H1 (cell line): Measurements from ENCODE around the gene FKRP. TPM values are rescaled to one million over a fixed set of nuclear protein-coding genes. Genes with fewer than 3 reads are reported as not detected.
"Not testable (repeated sequence)": the region's sequence is repeated elsewhere in the genome, so short reads cannot be mapped to it uniquely, and the experiment has no call there.

Experiments
- CTCF ChIA-PET: fragments of 300-600 bp; sonication (Branson Sonifier 250); formaldehyde crosslinking; loops from one replicate; lab custom pipeline; 2021; ENCODE audit not compliant: partially characterized antibody; lab: Charles Lee
- POLR2A ChIA-PET: fragments of 300-600 bp; sonication (Branson Sonifier 250); formaldehyde crosslinking; loops from one replicate; lab custom pipeline; 2021; ENCODE audit warnings: inconsistent platforms; ENCODE audit not compliant: partially characterized antibody; lab: Charles Lee
- DNase-seq, 2 experiments: peaks; one replicate each; pipeline versions ENCODE4 v3.0.0 to v3.0.0-alpha.2; 2010 to 2022; ENCODE audit warnings: low spot score in 2 of 2, low read depth in 1 of 2, mixed read lengths in 1 of 2
- FAIRE-seq: peaks from 2 replicates; lab custom pipeline; 2011; peaks lifted over from hg19 to GRCh38; lab: Jason Lieb, UNC
- H2AFZ ChIP-seq: 2 replicates; pipeline ENCODE4 v1.8.1; 2012; ENCODE audit warnings: low read length, inconsistent platforms
- H2AK5ac ChIP-seq: 2 replicates; pipeline ENCODE4 v1.6.1; 2013; ENCODE audit warnings: low read depth, low read length
- H2BK120ac ChIP-seq: replicated peaks from 2 replicates; pipeline ENCODE3; 2013; ENCODE audit warnings: low read depth, low read length, inconsistent platforms
- H2BK12ac ChIP-seq: 2 replicates; pipeline ENCODE4 v1.6.1; 2013; ENCODE audit warnings: low read depth, low read length
- H2BK15ac ChIP-seq: 2 replicates; pipeline ENCODE4 v1.6.1; 2013; ENCODE audit warnings: low read length
- H2BK20ac ChIP-seq: 2 replicates; pipeline ENCODE4 v1.6.1; 2013; ENCODE audit warnings: low read length
- H2BK5ac ChIP-seq: 2 replicates; pipeline ENCODE4 v1.6.1; 2013; ENCODE audit warnings: low read depth, low read length
- H3K14ac ChIP-seq: 2 replicates; pipeline ENCODE4 v1.6.1; 2013; ENCODE audit warnings: inconsistent platforms; ENCODE audit not compliant: insufficient read length
- H3K18ac ChIP-seq: 2 replicates; pipeline ENCODE4 v1.6.1; 2013; ENCODE audit warnings: low read length; ENCODE audit errors: extremely low read depth
- H3K23ac ChIP-seq: 2 replicates; pipeline ENCODE4 v1.6.1; 2013; ENCODE audit warnings: inconsistent platforms; ENCODE audit not compliant: insufficient read length
- H3K23me2 ChIP-seq: 2 replicates; pipeline ENCODE4 v1.6.1; 2013; ENCODE audit warnings: low read depth, low read length
- H3K27ac ChIP-seq: 2 replicates; pipeline ENCODE4 v1.6.1; 2011; ENCODE audit warnings: low read depth, low read length, inconsistent platforms
- H3K27me3 ChIP-seq, 4 experiments: replicated peaks in 1 of 4; 1 replicate in 1 of 4; 2 replicates in 3 of 4; pipeline versions ENCODE4 v1.6.1 to v1.8.1; 2011 to 2013; ENCODE audit warnings: low read length in 3 of 4, mild to moderate bottlenecking in 3 of 4, inconsistent platforms in 2 of 4, mixed read lengths in 2 of 4, moderate library complexity in 1 of 4; ENCODE audit not compliant: control insufficient read depth in 3 of 4, insufficient read depth in 3 of 4; ENCODE audit errors: extremely low read depth in 1 of 4
- H3K36me3 ChIP-seq, 4 experiments: 2 replicates each; pipeline versions ENCODE4 v1.6.1 to v1.8.1; 2011 to 2013; ENCODE audit warnings: mild to moderate bottlenecking in 4 of 4, low read length in 3 of 4, moderate library complexity in 2 of 4, control low read depth in 1 of 4, inconsistent platforms in 1 of 4; ENCODE audit not compliant: insufficient read depth in 4 of 4, control insufficient read depth in 2 of 4
- H3K4ac ChIP-seq: replicated peaks from 2 replicates; pipeline ENCODE3; 2013; ENCODE audit warnings: low read length, low read depth, mixed read lengths, inconsistent platforms; ENCODE audit not compliant: insufficient read length
- H3K4me1 ChIP-seq, 4 experiments: replicated peaks in 1 of 4; 1 replicate in 1 of 4; 2 replicates in 3 of 4; pipeline versions ENCODE4 v1.6.1 to v1.8.1; 2011 to 2013; ENCODE audit warnings: low read length in 3 of 4, inconsistent platforms in 2 of 4, mixed read lengths in 1 of 4; ENCODE audit not compliant: insufficient read depth in 4 of 4, control insufficient read depth in 3 of 4
- H3K4me2 ChIP-seq, 2 experiments: 2 replicates each; pipeline versions ENCODE4 v1.6.1 to v1.8.1; 2011 to 2013; ENCODE audit warnings: low read depth in 2 of 2, low read length in 2 of 2, control low read depth in 1 of 2, inconsistent platforms in 1 of 2, mild to moderate bottlenecking in 1 of 2; ENCODE audit not compliant: insufficient read depth in 1 of 2
- H3K4me3 ChIP-seq, 4 experiments: fragments of 200-600, 300-600 bp in 1 of 4; sonication (generic), shearing (Covaris generic), sonication (Bioruptor Twin) in 1 of 4; 2 replicates each; pipeline versions ENCODE4 v1.5.1 to v1.8.1; 2011 to 2016; ENCODE audit warnings: low read length in 4 of 4, low read depth in 3 of 4, control low read depth in 2 of 4, inconsistent platforms in 2 of 4, mild to moderate bottlenecking in 2 of 4, mixed read lengths in 1 of 4, moderate library complexity in 1 of 4; ENCODE audit not compliant: insufficient read depth in 2 of 4; ENCODE audit errors: extremely low read depth in 1 of 4
- H3K56ac ChIP-seq: replicated peaks from 2 replicates; pipeline ENCODE3; 2013; ENCODE audit warnings: low read depth, mild to moderate bottlenecking, mixed read lengths, low read length, inconsistent platforms; ENCODE audit not compliant: insufficient read length
- H3K79me1 ChIP-seq: 2 replicates; pipeline ENCODE4 v1.6.1; 2013; ENCODE audit warnings: low read depth, low read length, control low read depth
- H3K79me2 ChIP-seq, 2 experiments: 2 replicates each; pipeline versions ENCODE4 v1.6.1 to v1.8.1; 2012 to 2013; ENCODE audit warnings: low read length in 2 of 2, mild to moderate bottlenecking in 2 of 2, inconsistent platforms in 1 of 2; ENCODE audit not compliant: insufficient read depth in 2 of 2, control insufficient read depth in 1 of 2
- H3K9ac ChIP-seq, 4 experiments: replicated peaks in 1 of 4; 1 replicate in 1 of 4; 2 replicates in 3 of 4; pipeline versions ENCODE4 v1.6.1 to v1.8.1; 2011 to 2013; ENCODE audit warnings: low read depth in 3 of 4, low read length in 3 of 4, control low read depth in 2 of 4, mild to moderate bottlenecking in 2 of 4, moderate library complexity in 2 of 4, inconsistent platforms in 1 of 4; ENCODE audit errors: extremely low read depth in 1 of 4
- H3K9me3 ChIP-seq, 2 experiments: 2 replicates each; pipeline versions ENCODE4 v1.6.1 to v1.8.1; 2012 to 2013; ENCODE audit warnings: mild to moderate bottlenecking in 2 of 2, moderate library complexity in 2 of 2, control low read depth in 1 of 2, inconsistent platforms in 1 of 2, low read depth in 1 of 2, low read length in 1 of 2, mixed read lengths in 1 of 2; ENCODE audit not compliant: insufficient read depth in 2 of 2
- H4K20me1 ChIP-seq, 2 experiments: replicated peaks in 1 of 2; 2 replicates each; pipeline versions ENCODE3 to v1.8.1; 2011 to 2013; ENCODE audit warnings: inconsistent platforms in 2 of 2, low read length in 2 of 2, mild to moderate bottlenecking in 1 of 2; ENCODE audit not compliant: insufficient read depth in 2 of 2, control insufficient read depth in 1 of 2
- H4K5ac ChIP-seq: 2 replicates; pipeline ENCODE4 v1.6.1; 2013; ENCODE audit warnings: low read length, low read depth, mixed read lengths, inconsistent platforms; ENCODE audit not compliant: insufficient read length
- H4K8ac ChIP-seq: 2 replicates; pipeline ENCODE4 v1.8.0; 2013; ENCODE audit warnings: mild to moderate bottlenecking, moderate library complexity, low read length, inconsistent platforms; ENCODE audit not compliant: insufficient read depth; ENCODE audit errors: extremely low read depth
- H4K91ac ChIP-seq: replicated peaks from 2 replicates; pipeline ENCODE3; 2013; ENCODE audit warnings: low read length, mixed read lengths, inconsistent platforms; ENCODE audit not compliant: insufficient read length
- PHF8 ChIP-seq: fragments of 200-600 bp; sonication (generic); conservative IDR thresholded peaks from 2 replicates; pipeline ENCODE4 v1.7.1; 2012; ENCODE audit warnings: low read depth, mild to moderate bottlenecking, inconsistent platforms, low read length, moderate library complexity
- WGBS, 2 experiments: shearing (Covaris generic) in 1 of 2; methylation state at CpG; one replicate each; pipeline versions ENCODE4 v1.1.6 to v1.1.7; 2013 to 2015; ENCODE audit warnings: low lambda C conversion rate in 2 of 2, mixed read lengths in 2 of 2, inconsistent platforms in 1 of 2, low coverage in 1 of 2, missing lambda C conversion rate in 1 of 2; ENCODE audit not compliant: insufficient replicate concordance in 2 of 2, insufficient coverage in 1 of 2, insufficient read length in 1 of 2; ENCODE audit errors: extremely low coverage in 1 of 2, missing lambda C conversion rate in 1 of 2; 5-methylcytosine and 5-hydroxymethylcytosine counted together
- polyA plus RNA-seq, 7 experiments: library from polyadenylated mRNA; depleted of rRNA in 3 of 7; stranded (reverse) in 5 of 7; unstranded in 2 of 7; fragments of >200 nt in 5 of 7; fragments of 200-250 nt in 2 of 7; gene quantifications; 1 replicate in 5 of 7; 2 replicates in 1 of 7; 4 replicates in 1 of 7; pipeline versions ENCODE4 v1.2.1 to v1.2.3, GENCODE V29; 2011 to 2013; ENCODE audit warnings: missing spikeins in 2 of 7, mixed read lengths in 2 of 7
- total RNA-seq: library from RNA; stranded (reverse); fragmentation: NEBNext Ultra II Directional; extraction: Animal tissue kit (Norgen Biotek cat#: 25700); gene quantifications from 2 replicates; pipeline ENCODE4 v1.2.1, GENCODE V29; 2021

Gene FKRP
- total and polyA plus RNA-seq, 2 of the 8 experiments (the other 6 are each of a cell fraction or from before 2014, with no cell fraction given), result 17.1 to 24.4 TPM

GRCh38 chr19:46803555-46803954 is 57.7 kb downstream of the FKRP start (continued):
- no peak for TF ChIP-seq PHF8

DNA sequence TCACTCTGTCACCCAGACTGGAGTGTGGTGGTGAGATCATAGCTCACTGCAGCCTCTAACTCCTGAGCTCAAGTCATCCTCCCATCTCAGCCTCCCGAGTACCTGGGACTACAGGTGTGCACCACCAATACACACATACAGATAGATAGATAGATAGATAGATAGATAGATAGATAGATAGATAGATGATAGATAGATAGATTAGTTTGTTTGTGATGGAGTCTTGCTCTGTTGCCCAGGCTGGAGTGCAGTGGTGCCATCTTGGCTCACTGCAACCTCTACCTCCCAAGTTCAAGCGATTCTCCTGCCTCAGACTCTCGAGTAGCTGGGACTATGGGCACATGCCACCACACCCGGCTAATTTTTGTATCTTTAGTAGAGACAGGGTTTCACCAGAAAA is 58.6 kb downstream of the FKRP start:
- not testable (repeated sequence) for H2BK12ac ChIP-seq, H3K23me2 ChIP-seq, H3K27me3 ChIP-seq, H3K4ac ChIP-seq, H3K4me3 ChIP-seq, H2BK5ac ChIP-seq, H3K18ac ChIP-seq, H3K9ac ChIP-seq, H2BK15ac ChIP-seq, H3K79me2 ChIP-seq, FAIRE-seq, H2BK120ac ChIP-seq, H3K23ac ChIP-seq, H3K36me3 ChIP-seq, H3K4me2 ChIP-seq, H2AFZ ChIP-seq, H4K91ac ChIP-seq, H3K9me3 ChIP-seq, H3K4me1 ChIP-seq, H2BK20ac ChIP-seq, H4K20me1 ChIP-seq, DNase-seq, H3K79me1 ChIP-seq, H2AK5ac ChIP-seq, H3K14ac ChIP-seq, H4K8ac ChIP-seq, H4K5ac ChIP-seq, H3K56ac ChIP-seq, H3K27ac ChIP-seq
- CTCF ChIA-PET, result interaction anchor here (0.9 to 2.2 kb wide), 5 partner anchors 8 to 100 kb away, joined by 3 to 6 read pairs (median 4); no protein-coding TSS in a partner anchor
- POLR2A ChIA-PET, result interaction anchor here (0.9 to 4.4 kb wide), 6 partner anchors 9 to 32 kb away, joined by 3 to 34 read pairs (median 4); partner anchors contain the start of gene SLC1A5
- 88% methylated on average over 4 of the region's 4 CpGs; no CpG with 5 or more reads in 1 of the 2 experiments for WGBS, 2 experiments
